ENCODE data around the gene PITX2. TPM values are rescaled to one million over a fixed set of nuclear protein-coding genes. Genes with fewer than 3 reads are reported as not detected.

Gene PITX2
- total and polyA plus RNA-seq, 2 experiments from 2014 or later, result 1.5 to 7.0 TPM

- Histone ChIP-seq H3K36me3 (no peaks in the 10 kb centered on the region), H3K9me3 (ENCODE audit: low read depth) (no peaks in the 10 kb centered on the region), H3K4me3 (no peak overlapping the region), H3K27ac (no peak overlapping the region), H3K4me1 (ENCODE audit: low read depth) (no peaks in the 10 kb centered on the region), H3K27me3 (no peaks in the 10 kb centered on the region)
- DNase-seq (ENCODE audit: low read depth in 1 of 2, low spot score in 1 of 2), result no peak
- no peak for TF ChIP-seq CTCF (IDR thresholded peaks at IDR 0.05; ENCODE audit: low read depth, low read length)
These were observed 43.2 kb upstream of the PITX2 start for GRCh38 chr4:110666030-110666429.

- Histone ChIP-seq H3K4me3 (no peak overlapping the region), H3K27ac (no peak overlapping the region), H3K4me1 (ENCODE audit: low read depth) (no peaks in the 10 kb centered on the region), H3K9me3 (ENCODE audit: low read depth) (no peaks in the 10 kb centered on the region), H3K36me3 (no peaks in the 10 kb centered on the region), H3K27me3 (no peaks in the 10 kb centered on the region)
- peak in 1 of 2 donors; percentile 17 for DNase-seq (ENCODE audit: low read depth in 1 of 2, low spot score in 1 of 2)
- TF ChIP-seq CTCF (IDR thresholded peaks at IDR 0.05; ENCODE audit: low read depth, low read length), result no peak
These were observed 41.0 kb upstream of the PITX2 start for GRCh38 chr4:110663738-110664444.

GRCh38 chr4:110663206-110663605 lies 40.3 kb upstream of the PITX2 start:
- Histone ChIP-seq H3K4me1 (ENCODE audit: low read depth) (no peaks in the 10 kb centered on the region), H3K4me3 (no peak overlapping the region), H3K27me3 (no peaks in the 10 kb centered on the region), H3K9me3 (ENCODE audit: low read depth) (no peaks in the 10 kb centered on the region), H3K27ac (no peak overlapping the region), H3K36me3 (no peaks in the 10 kb centered on the region)
- no peak for DNase-seq (ENCODE audit: low read depth in 1 of 2, low spot score in 1 of 2)
- TF ChIP-seq CTCF (IDR thresholded peaks at IDR 0.05; ENCODE audit: low read depth, low read length), result no peak

GRCh38 chr4:110660755-110661154 lies 37.9 kb upstream of the PITX2 start:
- Histone ChIP-seq H3K36me3 (no peaks in the 10 kb centered on the region), H3K9me3 (ENCODE audit: low read depth) (no peaks in the 10 kb centered on the region), H3K4me1 (ENCODE audit: low read depth) (no peaks in the 10 kb centered on the region), H3K27ac (no peak overlapping the region), H3K4me3 (no peak overlapping the region), H3K27me3 (no peaks in the 10 kb centered on the region)
- TF ChIP-seq CTCF (IDR thresholded peaks at IDR 0.05; ENCODE audit: low read depth, low read length), result no peak
- DNase-seq (ENCODE audit: low read depth in 1 of 2, low spot score in 1 of 2), result no peak

GRCh38 chr4:110654254-110654635 lies 31.4 kb upstream of the PITX2 start:
- Histone ChIP-seq H3K4me3 (no peak overlapping the region), H3K4me1 (ENCODE audit: low read depth) (no peaks in the 10 kb centered on the region), H3K27me3 (no peaks in the 10 kb centered on the region), H3K27ac (no peak overlapping the region), H3K36me3 (no peaks in the 10 kb centered on the region), H3K9me3 (ENCODE audit: low read depth) (no peaks in the 10 kb centered on the region)
- no peak for TF ChIP-seq CTCF (IDR thresholded peaks at IDR 0.05; ENCODE audit: low read depth, low read length)
- DNase-seq (ENCODE audit: low read depth in 1 of 2, low spot score in 1 of 2), result peak in 1 of 2 donors; percentile 46
